PFSK-1 (cell line): ENCODE measurements around the gene SBK3.

Experiments
- FOXP2 ChIP-seq: optimal IDR thresholded peaks from 2 replicates; pipeline ENCODE3; 2011; ENCODE audit warnings: borderline replicate concordance, control low read depth, inconsistent platforms; ENCODE audit not compliant: insufficient read depth; ENCODE audit errors: extremely low read length, extremely low read depth
- POLR2AphosphoS5 ChIP-seq: IDR thresholded peaks from 2 replicates; pipeline ENCODE4 v1.6.1; 2012; ENCODE audit warnings: low read depth, mild to moderate bottlenecking, control low read depth, low read length, moderate library complexity
- REST ChIP-seq, 2 experiments: IDR thresholded peaks; 2 replicates each; pipeline versions ENCODE4 v1.6.1 to v1.8.0; 2011 to 2012; ENCODE audit warnings: low read depth in 2 of 2, low read length in 2 of 2, control low read depth in 1 of 2, inconsistent platforms in 1 of 2, mild to moderate bottlenecking in 1 of 2, moderate library complexity in 1 of 2; ENCODE audit not compliant: insufficient read depth in 1 of 2
- SIN3A ChIP-seq: IDR thresholded peaks from 2 replicates; pipeline ENCODE4 v1.6.1; 2012; ENCODE audit warnings: mild to moderate bottlenecking, low read length, moderate library complexity, borderline replicate concordance; ENCODE audit not compliant: insufficient read depth
- TAF1 ChIP-seq: IDR thresholded peaks from 2 replicates; pipeline ENCODE4 v1.6.1; 2012; ENCODE audit warnings: low read length, control low read depth, borderline replicate concordance; ENCODE audit not compliant: insufficient read depth

SBK3 gene

DNA sequence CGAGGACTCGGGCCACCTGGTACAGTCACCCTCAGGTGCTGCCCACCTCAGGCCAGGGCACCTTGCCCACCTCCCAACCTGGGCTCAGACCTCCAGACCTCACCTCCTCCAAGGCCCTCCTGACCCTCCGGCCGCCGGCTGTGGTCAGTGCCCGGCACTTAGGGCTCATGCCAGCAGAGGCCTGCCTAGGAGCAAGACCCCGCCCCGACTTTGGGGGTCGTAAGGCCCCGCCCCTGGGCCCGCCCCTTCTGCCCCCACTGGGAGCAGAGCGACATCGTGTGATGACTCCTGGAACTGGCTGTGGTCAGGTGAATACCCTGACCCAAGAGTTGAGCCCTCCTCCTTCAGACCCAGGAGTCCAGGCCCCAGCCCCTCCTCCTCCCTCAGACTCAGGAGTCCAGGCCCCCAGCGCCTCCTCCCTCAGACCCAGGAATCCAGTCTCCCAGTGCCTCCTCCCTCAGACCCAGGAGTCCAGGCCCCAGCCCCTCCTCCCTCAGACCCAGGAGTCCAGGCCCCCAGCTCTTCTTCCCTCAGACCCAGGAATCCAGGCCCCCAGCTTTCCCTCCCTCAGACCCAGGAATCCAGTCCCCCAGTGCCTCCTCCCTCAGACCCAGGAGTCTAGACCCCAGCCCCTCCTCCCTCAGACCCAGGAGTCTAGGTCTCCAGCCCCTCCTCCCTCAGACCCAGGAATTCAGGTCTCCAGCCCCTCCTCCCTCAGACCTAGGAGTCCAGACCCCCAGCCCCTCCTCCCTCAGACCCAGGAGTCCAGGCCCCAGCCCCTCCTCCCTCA lies 8.2 kb downstream of the SBK3 start, which contains the start of gene SBK2:
Gene SBK2, minus strand, starts transcription at position 183 of the 790 bp plus-strand sequence. CDS start 839 bp downstream, outside the sequence.
- TF ChIP-seq REST (IDR thresholded peaks at IDR 0.05; ENCODE audit: insufficient read depth in 1 of 2, low read depth in 2 of 2, low read length in 2 of 2) (no peak), TAF1 (no peak), POLR2AphosphoS5 (no peak), SIN3A (no peak), FOXP2 (no peak)

DNA sequence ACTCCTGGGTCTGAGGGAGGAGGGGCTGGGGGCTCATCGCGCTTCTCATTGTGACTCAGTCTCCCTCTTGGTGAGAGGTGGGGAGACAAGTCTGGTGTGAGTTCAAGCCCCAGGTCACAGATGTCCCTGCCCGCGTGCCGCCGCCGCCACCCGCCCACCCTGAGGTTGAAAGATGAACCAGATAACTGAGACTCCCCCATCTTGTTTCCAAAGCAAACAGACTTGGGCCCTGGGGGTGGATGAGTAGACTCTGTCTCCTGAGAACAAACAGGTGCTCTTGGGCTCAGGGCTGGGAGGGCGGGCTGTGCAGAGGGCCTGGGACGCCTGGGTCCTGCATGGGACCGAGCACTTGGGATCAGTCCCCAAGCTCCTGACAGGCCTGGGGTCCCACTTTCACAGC lies 9.0 kb downstream of the SBK3 start:
- no peak for TF ChIP-seq REST (IDR thresholded peaks at IDR 0.05; ENCODE audit: insufficient read depth in 1 of 2, low read depth in 2 of 2, low read length in 2 of 2)
- no peak for TF ChIP-seq TAF1
- TF ChIP-seq POLR2AphosphoS5 = no peak
- TF ChIP-seq FOXP2 = no peak
- no peak for TF ChIP-seq SIN3A

GRCh38 chr19:55535965-55536350 lies 9.4 kb downstream of the SBK3 start:
- no peak for TF ChIP-seq SIN3A
- no peak for TF ChIP-seq TAF1
- TF ChIP-seq FOXP2 = no peak
- TF ChIP-seq REST (IDR thresholded peaks at IDR 0.05; ENCODE audit: insufficient read depth in 1 of 2, low read depth in 2 of 2, low read length in 2 of 2) = no peak
- TF ChIP-seq POLR2AphosphoS5 = no peak

DNA sequence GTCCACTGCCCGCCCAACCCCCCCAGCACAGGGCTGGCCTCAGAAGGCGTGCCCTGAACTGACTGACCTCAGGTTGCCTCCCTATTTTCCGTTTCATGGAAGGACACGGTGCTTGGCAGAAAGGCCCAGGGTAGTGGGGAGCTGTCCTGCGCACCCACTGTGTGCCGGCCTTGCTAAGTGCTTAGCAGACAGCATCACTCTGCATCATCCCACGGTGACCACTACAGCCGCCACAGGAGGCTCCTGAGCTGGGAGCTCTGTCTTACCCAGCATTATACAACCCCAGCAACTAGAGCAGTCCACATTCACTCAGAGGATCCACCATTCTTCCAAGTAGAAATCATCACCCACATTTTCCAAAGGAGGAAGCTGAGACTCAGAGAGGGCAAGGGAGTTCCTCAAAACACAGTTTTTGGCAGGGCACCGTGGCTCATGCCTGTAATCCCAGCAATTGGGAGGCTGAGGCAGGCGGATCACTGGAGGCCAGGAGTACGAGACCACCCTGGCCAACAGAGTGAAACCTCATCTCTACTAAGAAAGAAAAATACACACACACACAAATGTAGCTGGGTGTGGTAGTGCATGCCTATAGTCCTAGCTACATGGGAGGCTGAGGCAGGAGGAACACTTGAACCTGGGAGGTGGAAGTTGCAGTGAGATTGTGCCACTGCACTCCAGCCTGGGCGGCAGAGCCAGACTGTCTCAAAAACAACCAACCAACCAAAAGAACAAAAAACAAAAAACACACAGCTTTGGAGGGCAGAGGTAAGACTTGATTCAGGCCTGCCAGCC lies 10.0 kb downstream of the SBK3 start:
- TF ChIP-seq TAF1 = no peak
- no peak for TF ChIP-seq REST (IDR thresholded peaks at IDR 0.05; ENCODE audit: insufficient read depth in 1 of 2, low read depth in 2 of 2, low read length in 2 of 2)
- TF ChIP-seq SIN3A = no peak
- TF ChIP-seq FOXP2 = no peak
- no peak for TF ChIP-seq POLR2AphosphoS5

GRCh38 chr19:55530996-55531395 lies 14.3 kb downstream of the SBK3 start:
- TF ChIP-seq POLR2AphosphoS5 (no peak), REST (IDR thresholded peaks at IDR 0.05; ENCODE audit: insufficient read depth in 1 of 2, low read depth in 2 of 2, low read length in 2 of 2) (no peak), TAF1 (no peak), FOXP2 (no peak), SIN3A (no peak)
